IPS-11a (cell line): ENCODE results near the gene C9orf152.

Experiments used
- H3K4me3 ChIP-seq: one replicate; pipeline ENCODE4 v1.5.1; 2013; ENCODE audit warnings: low read depth, low read length, control low read depth

Gene C9orf152

DNA sequence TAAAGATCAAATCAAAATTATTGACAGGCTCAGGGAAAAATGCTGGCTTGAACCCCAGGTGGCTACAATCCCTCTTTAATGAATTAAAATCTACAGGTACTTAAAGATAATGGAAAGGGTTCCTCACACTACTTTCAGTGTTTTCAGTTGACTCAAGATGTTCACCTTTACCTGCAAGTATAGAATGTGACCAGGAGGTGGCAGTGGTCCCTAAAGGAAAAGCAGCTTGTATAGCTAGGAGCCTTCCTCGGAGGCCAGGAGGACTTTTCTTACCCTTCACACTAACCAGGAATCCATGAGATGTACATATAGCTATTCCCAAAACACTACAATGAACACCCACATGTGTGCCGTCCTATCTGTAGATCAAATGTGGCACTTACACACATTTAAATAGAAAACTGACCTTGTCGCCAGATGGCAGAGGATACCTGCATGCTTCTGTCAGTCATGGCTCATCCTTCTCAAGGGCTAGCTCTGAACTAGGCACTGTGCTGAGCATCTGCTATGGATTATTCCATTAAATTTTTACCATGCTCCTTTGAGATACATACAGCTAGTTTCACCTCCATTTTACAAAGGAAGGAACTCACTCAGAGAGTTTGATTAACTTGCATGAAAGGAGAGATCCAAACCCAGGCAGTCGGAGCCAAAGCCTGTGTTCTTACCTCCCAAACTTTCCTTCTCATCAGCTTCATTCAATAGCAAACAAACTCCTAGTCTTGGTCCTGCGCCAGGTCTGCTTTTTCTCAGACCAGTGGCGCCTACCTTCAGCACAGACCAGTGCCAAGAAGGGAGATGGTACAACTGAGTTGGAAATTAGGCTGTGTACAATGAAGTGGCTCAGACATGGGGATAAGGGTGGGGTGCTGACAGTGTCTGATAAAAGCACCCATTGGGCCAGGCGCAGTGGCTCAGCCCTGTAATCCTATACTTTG lies 24.5 kb downstream of the C9orf152 start:
- H3K4me3 ChIP-seq = no peak overlapping the region

- H3K4me3 ChIP-seq = no peak overlapping the region
Observed at GRCh38 chr9:110180511-110181434, 27.2 kb downstream of the C9orf152 start.

GRCh38 chr9:110179734-110180133 lies 28.2 kb downstream of the C9orf152 start:
- H3K4me3 ChIP-seq = no peak overlapping the region

- no peak overlapping the region for H3K4me3 ChIP-seq
Observed at GRCh38 chr9:110178281-110178680, 29.7 kb downstream of the C9orf152 start.

GRCh38 chr9:110175275-110175968 lies 32.5 kb downstream of the C9orf152 start:
- no peak overlapping the region for H3K4me3 ChIP-seq

DNA sequence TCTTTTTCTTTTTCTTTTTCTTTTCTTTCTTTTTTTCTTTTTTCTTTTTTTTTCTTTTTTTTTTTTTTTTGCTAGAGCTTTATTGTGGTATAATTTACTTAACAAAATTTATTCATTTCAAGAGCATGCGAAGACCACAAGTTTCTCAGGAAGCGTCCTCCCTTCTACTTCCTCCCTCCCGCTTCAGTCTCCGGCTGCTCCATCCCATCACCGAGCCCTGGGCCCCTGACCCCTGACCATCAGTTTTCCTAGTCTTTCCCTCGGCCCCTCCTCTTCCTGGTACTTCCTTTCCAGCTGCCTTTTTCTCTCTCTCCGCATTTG lies 34.7 kb downstream of the C9orf152 start:
- no peak overlapping the region for H3K4me3 ChIP-seq

- no peak overlapping the region for H3K4me3 ChIP-seq
Observed at GRCh38 chr9:110170357-110171257, 37.4 kb downstream of the C9orf152 start.

GRCh38 chr9:110168486-110168885 lies 39.5 kb downstream of the C9orf152 start:
- H3K4me3 ChIP-seq = no peak overlapping the region

GRCh38 chr9:110161940-110162339 lies 46.0 kb downstream of the C9orf152 start:
- H3K4me3 ChIP-seq = no peak overlapping the region

- no peak overlapping the region for H3K4me3 ChIP-seq
Observed at GRCh38 chr9:110160685-110161084, 47.3 kb downstream of the C9orf152 start.

- H3K4me3 ChIP-seq = no peak overlapping the region
Observed at GRCh38 chr9:110160123-110160522, 47.8 kb downstream of the C9orf152 start.

DNA sequence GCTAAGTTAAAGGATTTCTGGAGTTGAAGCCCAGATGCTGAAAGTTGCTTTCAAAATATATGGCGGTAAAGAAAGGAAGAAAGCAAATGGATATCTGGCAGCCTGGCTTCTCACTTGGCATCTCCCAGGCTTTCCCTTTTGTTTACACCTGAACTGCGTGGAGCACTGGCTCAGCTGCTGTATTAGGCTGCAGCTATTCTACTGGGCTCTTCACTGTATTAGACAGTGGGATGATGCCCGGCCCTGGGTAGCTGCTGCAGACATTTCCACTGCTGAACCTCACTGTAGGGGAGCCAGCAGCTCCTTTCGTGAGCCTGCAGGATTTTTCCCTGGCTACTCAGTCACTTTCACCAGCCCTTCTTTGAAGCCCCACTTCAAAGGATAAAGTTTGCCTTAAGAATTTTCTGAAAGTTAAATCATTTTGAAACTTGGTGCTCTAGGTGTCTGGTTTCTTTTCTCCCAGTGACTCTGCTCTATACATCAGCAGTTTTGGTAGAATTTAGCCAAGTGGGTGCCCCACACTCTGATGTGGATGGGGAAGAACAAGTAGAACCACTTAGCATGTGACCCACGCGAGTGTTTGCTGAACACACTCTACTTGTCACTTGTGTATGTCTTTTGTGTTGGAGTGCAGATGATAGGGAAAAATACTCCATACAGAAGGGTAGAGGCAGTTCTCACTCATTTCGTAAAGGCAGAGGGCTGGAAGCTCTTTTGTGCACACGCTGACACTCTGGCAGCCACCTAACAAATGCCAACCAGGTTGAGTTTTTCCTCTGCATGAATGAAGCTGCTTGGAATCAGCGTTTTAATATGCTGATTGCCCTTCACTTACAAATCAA lies 49.9 kb downstream of the C9orf152 start:
- no peak overlapping the region for H3K4me3 ChIP-seq

GRCh38 chr9:110156902-110157301 lies 51.1 kb downstream of the C9orf152 start:
- no peak overlapping the region for H3K4me3 ChIP-seq

- H3K4me3 ChIP-seq = no peak overlapping the region
Observed at GRCh38 chr9:110156416-110156815, 51.5 kb downstream of the C9orf152 start.

GRCh38 chr9:110155751-110156150 lies 52.2 kb downstream of the C9orf152 start:
- H3K4me3 ChIP-seq = no peak overlapping the region

- no peak overlapping the region for H3K4me3 ChIP-seq
Observed at GRCh38 chr9:110153431-110153830, 54.5 kb downstream of the C9orf152 start.

- no peak overlapping the region for H3K4me3 ChIP-seq
Observed at GRCh38 chr9:110152704-110153374, 55.1 kb downstream of the C9orf152 start.
